GM12878 (cell line): ENCODE measurements around the gene POLR3A. TPM values are rescaled to one million over a fixed set of nuclear protein-coding genes. Genes with fewer than 3 reads are reported as not detected.

Experiments
- ATAC-seq: fragments of 200-7000 bp; cut with Tn5 transposase; 3 replicates; pipeline ENCODE4 v1.9.1; 2020; ENCODE audit warnings: mild to moderate bottlenecking, moderate library complexity
- BruUV-seq: library from RNA; stranded (reverse); fragments of 400-500 nt; replicated peaks from 2 replicates; lab custom pipeline; 2021; lab: Mats Ljungman, UMichigan
- CTCF ChIA-PET: fragments of 300-600 bp; sonication (Branson Sonifier 250); formaldehyde crosslinking; extraction: SDS; loops from one replicate; lab custom pipeline; 2021; ENCODE audit warnings: inconsistent platforms; lab: Yijun Ruan, JAX
- POLR2A ChIA-PET: fragments of 350-600 bp; formaldehyde crosslinking; extraction: SDS; loops from one replicate; lab custom pipeline; 2021; ENCODE audit warnings: inconsistent platforms; lab: Charles Lee
- RAD21 ChIA-PET: fragments of 300-600 bp; sonication (Branson Sonifier 250); formaldehyde crosslinking; loops from one replicate; lab custom pipeline; 2023; ENCODE audit warnings: antibody characterized with exemption; ENCODE audit not compliant: unreplicated experiment; lab: Charles Lee
- SMC1A ChIA-PET: fragments of 300-600 bp; sonication (Branson Sonifier 250); formaldehyde crosslinking; loops from one replicate; lab custom pipeline; 2023; ENCODE audit not compliant: unreplicated experiment, uncharacterized antibody; lab: Charles Lee
- DNase-seq: peaks from one replicate; pipeline ENCODE4 v3.0.0-alpha.2; 2011; ENCODE audit warnings: low read depth, low spot score
- FAIRE-seq: peaks from 3 replicates; lab custom pipeline; 2011; peaks lifted over from hg19 to GRCh38; lab: Jason Lieb, UNC
- H2AFZ ChIP-seq: 2 replicates; pipeline ENCODE4 v1.6.0; 2011; ENCODE audit warnings: low read depth, low read length, control low read depth; ENCODE audit not compliant: control insufficient read depth
- H3K27ac ChIP-seq: 2 replicates; pipeline ENCODE4 v1.5.1; 2011; ENCODE audit warnings: control low read depth; ENCODE audit not compliant: control insufficient read depth, insufficient read depth
- H3K27me3 ChIP-seq, 2 experiments: replicated peaks in 1 of 2; 2 replicates each; pipeline versions ENCODE4 v1.6.0 to v1.6.1; 2011; ENCODE audit warnings: low read length in 1 of 2; ENCODE audit not compliant: control insufficient read depth in 2 of 2, insufficient read depth in 2 of 2
- H3K36me3 ChIP-seq, 2 experiments: 2 replicates each; pipeline ENCODE4 v1.5.1; 2011; ENCODE audit warnings: low read length in 1 of 2; ENCODE audit not compliant: control insufficient read depth in 2 of 2, insufficient read depth in 2 of 2
- H3K4me1 ChIP-seq: 2 replicates; pipeline ENCODE4 v1.6.1; 2011; ENCODE audit warnings: mild to moderate bottlenecking, low read length, moderate library complexity, mixed read lengths; ENCODE audit not compliant: control insufficient read depth, insufficient read depth
- H3K4me2 ChIP-seq: 2 replicates; pipeline ENCODE4 v1.6.0; 2011; ENCODE audit warnings: control low read depth; ENCODE audit not compliant: control insufficient read depth, insufficient read depth
- H3K4me3 ChIP-seq: fragments of 200-600 bp; sonication (generic); 2 replicates; pipeline ENCODE4 v1.5.1; 2016
- H3K79me2 ChIP-seq: 2 replicates; pipeline ENCODE4 v1.6.0; 2011; ENCODE audit warnings: low read length; ENCODE audit not compliant: control insufficient read depth, insufficient read depth
- H3K9ac ChIP-seq: 2 replicates; pipeline ENCODE4 v1.8.0; 2011; ENCODE audit warnings: low read length, control low read depth, mixed read lengths; ENCODE audit not compliant: control insufficient read depth, insufficient read depth
- H3K9me3 ChIP-seq: replicated peaks from 3 replicates; pipeline ENCODE4 v1.5.1; 2011; ENCODE audit warnings: mild to moderate bottlenecking, low read length; ENCODE audit not compliant: control insufficient read depth, insufficient read depth
- H4K20me1 ChIP-seq: 2 replicates; pipeline ENCODE4 v1.6.0; 2011; ENCODE audit not compliant: control insufficient read depth, insufficient read depth
- CBX3 ChIP-seq: fragments of 200-600 bp; sonication (generic); IDR thresholded peaks from 2 replicates; pipeline ENCODE4 v1.6.1; 2016; ENCODE audit warnings: low read depth, borderline replicate concordance
- CBX5 ChIP-seq: sonication (generic); IDR thresholded peaks from 2 replicates; pipeline ENCODE4 v1.6.1; 2016; ENCODE audit warnings: low read depth, moderate library complexity, mild to moderate bottlenecking, inconsistent platforms
- DPF2 ChIP-seq: fragments of 450-650 bp; IDR thresholded peaks from 2 replicates; pipeline ENCODE4 v1.6.1; 2017; ENCODE audit warnings: mild to moderate bottlenecking
- IKZF1 ChIP-seq: fragments of 450-650 bp; conservative IDR thresholded peaks from 2 replicates; pipeline ENCODE4 v1.6.1; 2017; ENCODE audit warnings: antibody characterized with exemption, mild to moderate bottlenecking
- JUND ChIP-seq: IDR thresholded peaks from 2 replicates; pipeline ENCODE4 v1.6.1; 2012; ENCODE audit warnings: low read depth, mild to moderate bottlenecking, low read length, improper control_type of control experiment, moderate library complexity
- LARP7 ChIP-seq: fragments of 450-650 bp; IDR thresholded peaks from 2 replicates; pipeline ENCODE4 v1.6.1; 2017; ENCODE audit warnings: mild to moderate bottlenecking
- MXI1 ChIP-seq: fragments of 150-350 bp; IDR thresholded peaks from 2 replicates; pipeline ENCODE4 v1.6.1; 2011; ENCODE audit warnings: low read depth, mild to moderate bottlenecking, inconsistent platforms, low read length, improper control_type of control experiment
- NR2C2 ChIP-seq: IDR thresholded peaks from 2 replicates; pipeline ENCODE4 v1.6.1; 2011; ENCODE audit warnings: borderline replicate concordance, low read depth; ENCODE audit not compliant: control insufficient read depth, insufficient read length
- YY1 ChIP-seq: IDR thresholded peaks from 2 replicates; pipeline ENCODE4 v1.6.1; 2011; ENCODE audit warnings: low read depth, mild to moderate bottlenecking, low read length
- ZNF592 ChIP-seq: fragments of 450-650 bp; IDR thresholded peaks from 2 replicates; pipeline ENCODE4 v1.6.1; 2017; ENCODE audit warnings: mild to moderate bottlenecking, moderate library complexity
- WGBS: methylation state at CpG from one replicate; pipeline ENCODE4 v1.1.6; 2016; ENCODE audit warnings: low lambda C conversion rate; ENCODE audit not compliant: insufficient replicate concordance, insufficient coverage; ENCODE audit errors: missing lambda C conversion rate; 5-methylcytosine and 5-hydroxymethylcytosine counted together
- in situ Hi-C: fragments of 300-500 bp; cut with MboI; formaldehyde crosslinking; loops from 9 replicates; pipeline ENCODE4 v1.14.3; 2018; ENCODE audit warnings: mixed read lengths
- intact Hi-C: fragments of 100-400 bp; cut with micrococcal nuclease; formaldehyde crosslinking; loops from one replicate; pipeline ENCODE4 v1.14.2; 2022; ENCODE audit not compliant: unreplicated experiment
- polyA plus RNA-seq, 11 experiments: library from polyadenylated mRNA; depleted of rRNA in 4 of 11; unstranded in 6 of 11; stranded (reverse) in 5 of 11; fragments of >200 nt; fragmentation: Nextera tagmentation in 4 of 11; fragmentation: Illumina TruSeq in 1 of 11; extraction: Ambion mirVana in 4 of 11; extraction: Trizol in 1 of 11; gene quantifications; 1 replicate in 1 of 11; 2 replicates in 10 of 11; pipeline versions ENCODE4 v1.2.1 to v1.2.3, GENCODE V29; 2011 to 2016; ENCODE audit warnings: inconsistent platforms in 2 of 11, missing spikeins in 2 of 11, low read depth in 1 of 11
- total RNA-seq, 4 experiments: library from RNA; depleted of rRNA in 3 of 4; stranded (reverse); fragments of >200 nt in 3 of 4; fragmentation: Illumina TruSeq in 1 of 4; extraction: Trizol in 1 of 4; gene quantifications; 2 replicates each; pipeline versions ENCODE4 v1.2.1 to v1.2.3, GENCODE V29; 2013 to 2021

POLR3A gene
- total and polyA plus RNA-seq, 10 of the 15 experiments (the other 5 are each of a cell fraction or from before 2014, with no cell fraction given) = 5.4 to 20.4 (median 14.4) TPM

- DNase-seq (no peak), ATAC-seq (peak; percentile 78), FAIRE-seq (no peak)
- H3K36me3 ChIP-seq = no peaks in the 10 kb centered on the region
- ChIA-PET CTCF (interaction anchor here (0.6 to 0.7 kb wide), 2 partner anchors 742 to 1269 kb away, joined by 3 to 4 read pairs; no protein-coding TSS in a partner anchor), SMC1A (interaction anchor here (1.3 kb wide), 1 partner anchor 14 kb away, joined by 3 read pairs; no protein-coding TSS in a partner anchor), RAD21 (no interaction called here), POLR2A (no interaction called here)
- H3K9me3 ChIP-seq = no peaks in the 10 kb centered on the region; the same call in 2 of the 3 replicates
- no peak overlapping the region for H3K27ac ChIP-seq
- intact Hi-C loops = loop anchor here (5.0 kb wide), 1 partner anchor 79 kb away; no protein-coding TSS in a partner anchor
- in situ Hi-C loops = no loop called here
- peaks cover 12% of the 10 kb centered on the region for H3K4me1 ChIP-seq
- peaks cover 6 to 12% of the 10 kb centered on the region in 2 experiments for H3K27me3 ChIP-seq
- BruUV-seq = no TSS peak
- H4K20me1 ChIP-seq = no peaks in the 10 kb centered on the region
- H2AFZ ChIP-seq = peak overlapping the region; percentile 88
- TF ChIP-seq DPF2 (0 out of 2 replicates have a peak, but pooled peaks have one; percentile 24), CBX5 (no peak), LARP7 (peak; percentile 58; the same call in 1 of the 2 replicates), IKZF1 (peak; percentile 17; the same call in 1 of the 2 replicates)
- H3K9ac ChIP-seq = peak overlapping the region; percentile 42
- H3K79me2 ChIP-seq = no peaks in the 10 kb centered on the region; the same call in none of the 2 replicates
- 5% methylated on average over 49 of the region's 73 CpGs for WGBS
- peak overlapping the region; percentile 91 for H3K4me2 ChIP-seq
- H3K4me3 ChIP-seq = peak overlapping the region; percentile 77
Observed at GRCh38 chr10:77925795-77926565, 103.3 kb downstream of the POLR3A start.

GRCh38 chr10:77925410-77925794 lies 103.9 kb downstream of the POLR3A start:
- no peak for TF ChIP-seq YY1
- no peak for TF ChIP-seq MXI1
- no peak for TF ChIP-seq CBX3
- TF ChIP-seq JUND = no peak
- TF ChIP-seq ZNF592 = no peak
- no peak for TF ChIP-seq NR2C2
- peak overlapping the region; percentile 77 for H3K4me3 ChIP-seq
- no peaks in the 10 kb centered on the region; the same call in none of the 2 replicates for H3K79me2 ChIP-seq
- H3K36me3 ChIP-seq = no peaks in the 10 kb centered on the region
- ChIA-PET SMC1A (interaction anchor here (0.7 to 1.3 kb wide), 2 partner anchors 14 to 78 kb away, joined by 3 read pairs; no protein-coding TSS in a partner anchor), RAD21 (no interaction called here), POLR2A (no interaction called here), CTCF (interaction anchor here (0.7 to 1.0 kb wide), 2 partner anchors 15 to 742 kb away, joined by 4 read pairs; no protein-coding TSS in a partner anchor)
- H3K27me3 ChIP-seq = peaks cover 6 to 12% of the 10 kb centered on the region in 2 experiments
- H3K4me1 ChIP-seq = peaks cover 12% of the 10 kb centered on the region
- intact Hi-C loops = loop anchor here (5.0 kb wide), 1 partner anchor 78 kb away; no protein-coding TSS in a partner anchor
- peak overlapping the region; percentile 91 for H3K4me2 ChIP-seq
- H4K20me1 ChIP-seq = no peaks in the 10 kb centered on the region
- 48% methylated on average over 7 of the region's 7 CpGs for WGBS
- H2AFZ ChIP-seq = peak overlapping the region; percentile 88
- H3K9me3 ChIP-seq = no peaks in the 10 kb centered on the region; the same call in 2 of the 3 replicates
- FAIRE-seq = no peak
- in situ Hi-C loops = no loop called here
- peak overlapping the region; percentile 42 for H3K9ac ChIP-seq
- ATAC-seq = no peak; the same call in 2 of the 3 replicates
- no TSS peak for BruUV-seq
- no peak overlapping the region for H3K27ac ChIP-seq
- no peak for DNase-seq
